ENCODE results near the gene SV2C.

The SV2C gene

DNA sequence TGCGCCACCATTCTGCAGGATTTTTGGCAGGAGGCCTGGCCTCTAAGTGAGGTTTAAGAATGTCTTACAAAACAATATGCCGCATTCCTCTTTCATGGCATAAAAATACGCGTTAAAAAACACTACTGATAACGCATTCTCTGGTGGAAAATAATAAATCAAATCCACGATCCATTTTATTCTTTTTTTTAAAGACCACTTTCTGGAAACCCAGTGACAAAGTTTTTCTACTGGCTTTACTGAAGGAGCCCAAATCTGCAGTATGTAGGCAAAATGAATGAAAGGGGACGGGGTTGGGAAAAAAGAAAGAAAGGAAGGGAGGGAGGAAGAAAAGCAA, 2.0 kb downstream of the SV2C start:
- TF ChIP-seq, protein P1, sequence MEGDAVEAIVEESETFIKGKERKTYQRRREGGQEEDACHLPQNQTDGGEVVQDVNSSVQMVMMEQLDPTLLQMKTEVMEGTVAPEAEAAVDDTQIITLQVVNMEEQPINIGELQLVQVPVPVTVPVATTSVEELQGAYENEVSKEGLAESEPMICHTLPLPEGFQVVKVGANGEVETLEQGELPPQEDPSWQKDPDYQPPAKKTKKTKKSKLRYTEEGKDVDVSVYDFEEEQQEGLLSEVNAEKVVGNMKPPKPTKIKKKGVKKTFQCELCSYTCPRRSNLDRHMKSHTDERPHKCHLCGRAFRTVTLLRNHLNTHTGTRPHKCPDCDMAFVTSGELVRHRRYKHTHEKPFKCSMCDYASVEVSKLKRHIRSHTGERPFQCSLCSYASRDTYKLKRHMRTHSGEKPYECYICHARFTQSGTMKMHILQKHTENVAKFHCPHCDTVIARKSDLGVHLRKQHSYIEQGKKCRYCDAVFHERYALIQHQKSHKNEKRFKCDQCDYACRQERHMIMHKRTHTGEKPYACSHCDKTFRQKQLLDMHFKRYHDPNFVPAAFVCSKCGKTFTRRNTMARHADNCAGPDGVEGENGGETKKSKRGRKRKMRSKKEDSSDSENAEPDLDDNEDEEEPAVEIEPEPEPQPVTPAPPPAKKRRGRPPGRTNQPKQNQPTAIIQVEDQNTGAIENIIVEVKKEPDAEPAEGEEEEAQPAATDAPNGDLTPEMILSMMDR (IDR thresholded peaks at IDR 0.05) = no peak

DNA sequence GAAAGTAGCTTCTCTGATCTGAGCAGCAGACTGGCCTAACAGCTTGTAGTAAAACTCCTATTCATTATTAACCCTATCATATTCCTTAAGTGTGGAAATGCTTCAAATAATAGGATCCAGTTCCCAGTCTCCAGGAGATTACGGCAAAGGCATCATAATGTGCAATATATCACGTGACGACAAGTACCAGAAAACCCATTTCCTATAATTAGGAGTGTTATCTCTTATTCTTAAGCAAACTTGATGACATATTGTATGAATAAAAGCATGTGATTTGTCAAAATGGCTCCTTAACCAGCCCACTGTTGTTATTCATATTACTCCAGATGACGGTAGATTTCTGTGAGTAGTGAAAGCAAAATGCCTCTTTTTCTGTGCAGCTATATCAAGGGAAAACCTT, 2.9 kb downstream of the SV2C start:
- TF ChIP-seq, protein P1 (IDR thresholded peaks at IDR 0.05) = no peak

DNA sequence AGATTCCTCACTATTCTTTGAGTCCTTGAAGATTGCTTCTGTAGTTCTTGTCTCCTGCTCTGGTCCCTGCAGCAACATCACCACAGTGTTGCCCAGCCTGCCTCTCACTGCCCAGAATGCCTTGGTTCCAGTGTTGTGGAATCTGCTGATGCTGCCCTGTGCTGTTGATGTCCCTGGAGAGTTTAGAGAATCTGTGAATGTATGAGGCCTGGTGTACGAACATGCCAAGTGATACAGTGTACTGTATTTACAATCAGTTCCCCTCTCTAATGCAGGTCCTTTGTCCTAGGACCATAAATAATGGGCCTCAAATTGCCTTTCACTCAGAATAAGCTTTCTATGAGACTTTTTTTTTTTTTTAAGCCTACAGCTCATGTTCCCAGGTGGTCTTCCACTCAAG, 8.2 kb downstream of the SV2C start:
- TF ChIP-seq, protein P1 (IDR thresholded peaks at IDR 0.05) = no peak

DNA sequence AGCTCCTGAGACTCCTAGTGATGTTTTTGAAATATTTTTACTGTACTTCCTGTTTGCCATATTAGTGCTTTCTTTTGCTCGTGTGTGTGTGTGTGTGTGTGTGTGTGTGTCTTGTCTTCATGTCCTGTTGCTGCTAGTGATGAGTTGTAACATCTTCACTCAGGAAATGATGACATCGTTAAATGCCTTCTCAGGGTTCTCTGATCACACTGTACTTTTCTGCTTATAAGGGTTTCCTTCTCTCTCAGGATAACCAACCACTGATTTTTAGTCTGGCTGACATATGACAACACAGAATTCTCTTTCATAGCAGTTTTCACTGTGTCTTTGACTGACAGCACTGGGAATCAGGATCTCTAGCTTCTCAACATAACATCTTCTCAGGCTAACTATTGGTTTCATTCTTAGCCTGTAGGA, 16.1 kb downstream of the SV2C start:
- TF ChIP-seq, protein P1 (IDR thresholded peaks at IDR 0.05) = no peak

DNA sequence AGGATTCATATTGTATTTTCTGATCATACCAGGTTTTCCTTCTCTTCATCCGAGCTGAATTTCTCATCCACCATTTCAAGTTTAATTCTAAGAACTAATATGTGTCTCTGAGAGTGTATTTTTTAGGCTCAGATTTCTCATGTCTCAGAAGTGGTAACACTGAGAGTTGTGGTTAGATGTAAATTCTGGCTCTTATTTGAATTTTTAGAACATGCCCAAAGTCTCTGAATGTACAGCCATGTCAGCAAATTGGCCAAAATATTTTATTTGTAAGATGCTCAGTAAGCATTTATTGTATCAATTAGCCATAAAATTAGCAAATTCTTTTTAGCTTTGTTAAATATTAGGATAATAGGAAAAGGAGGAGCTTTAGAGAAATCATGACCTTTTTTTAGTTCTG, 16.6 kb downstream of the SV2C start:
- TF ChIP-seq, protein P1 (IDR thresholded peaks at IDR 0.05) = no peak

- TF ChIP-seq, protein P1 (IDR thresholded peaks at IDR 0.05) = no peak
Observed at GRCh38 chr5:76104027-76104426, 20.8 kb downstream of the SV2C start.

GRCh38 chr5:76106149-76106548, 23.0 kb downstream of the SV2C start:
- TF ChIP-seq, protein P1 (IDR thresholded peaks at IDR 0.05) = no peak

- TF ChIP-seq, protein P1 (IDR thresholded peaks at IDR 0.05) = no peak
Observed at GRCh38 chr5:76111477-76112174, 28.4 kb downstream of the SV2C start.
